GM23338 (cell line): ENCODE measurements around the gene TAS2R8. TPM values are rescaled to one million over a fixed set of nuclear protein-coding genes. Genes with fewer than 3 reads are reported as not detected.

Experiments
- ATAC-seq: fragments of 200-7000 bp; cut with Tn5 transposase; 3 replicates; pipeline ENCODE4 v1.9.1; 2020
- DNase-seq: peaks from one replicate; pipeline ENCODE4 v3.0.0-alpha.2; 2015; ENCODE audit warnings: low spot score
- H2AFZ ChIP-seq: fragments of 200-600 bp; sonication (generic); 2 replicates; pipeline ENCODE4 v1.8.0; 2016; ENCODE audit warnings: antibody characterized with exemption, mild to moderate bottlenecking, moderate library complexity
- H3F3A ChIP-seq: fragments of 200-600 bp; sonication (generic); replicated peaks from 2 replicates; pipeline ENCODE4 v1.8.0; 2017; ENCODE audit warnings: antibody characterized with exemption, mixed run types, low read depth
- H3K27ac ChIP-seq: fragments of 200-600 bp; sonication (generic); 2 replicates; pipeline ENCODE4 v1.6.1; 2016; ENCODE audit warnings: low read depth
- H3K27me3 ChIP-seq: fragments of 200-600 bp; sonication (generic); 2 replicates; pipeline ENCODE4 v1.8.0; 2016; ENCODE audit warnings: mild to moderate bottlenecking, mixed run types, moderate library complexity; ENCODE audit not compliant: insufficient read depth
- H3K36me3 ChIP-seq: fragments of 200-600 bp; sonication (generic); 2 replicates; pipeline ENCODE4 v1.8.0; 2016; ENCODE audit warnings: mild to moderate bottlenecking; ENCODE audit not compliant: insufficient read depth
- H3K4me1 ChIP-seq: fragments of 200-600 bp; sonication (generic); 2 replicates; pipeline ENCODE4 v1.8.0; 2016; ENCODE audit warnings: mild to moderate bottlenecking, moderate library complexity; ENCODE audit not compliant: insufficient read depth
- H3K4me2 ChIP-seq: fragments of 200-600 bp; sonication (generic); 2 replicates; pipeline ENCODE4 v1.7.1; 2017; ENCODE audit warnings: mixed run types
- H3K4me3 ChIP-seq: fragments of 200-600 bp; sonication (generic); 2 replicates; pipeline ENCODE4 v1.6.1; 2016; ENCODE audit warnings: mixed run types
- H3K79me2 ChIP-seq: fragments of 200-600 bp; sonication (generic); replicated peaks from 2 replicates; pipeline ENCODE4 v1.8.0; 2017; ENCODE audit warnings: mild to moderate bottlenecking; ENCODE audit not compliant: insufficient read depth
- H3K9me2 ChIP-seq: fragments of 200-600 bp; sonication (generic); 2 replicates; pipeline ENCODE4 v1.8.0; 2017; ENCODE audit not compliant: insufficient read depth
- H4K20me1 ChIP-seq: fragments of 200-600 bp; sonication (generic); replicated peaks from 2 replicates; pipeline ENCODE4 v1.8.0; 2017; ENCODE audit warnings: mild to moderate bottlenecking; ENCODE audit not compliant: insufficient read depth
- H3K27ac Mint-ChIP-seq: 2 replicates; pipeline ENCODE4 v1.8.0; 2020; ENCODE audit warnings: inconsistent platforms, mild to moderate bottlenecking, moderate library complexity, mixed read lengths
- H3K27me3 Mint-ChIP-seq: 3 replicates; pipeline ENCODE4 v1.8.0; 2022; ENCODE audit warnings: low read depth, mild to moderate bottlenecking, moderate library complexity, mixed read lengths, inconsistent platforms; ENCODE audit not compliant: insufficient read depth, poor library complexity
- H3K36me3 Mint-ChIP-seq: 3 replicates; pipeline ENCODE4 v1.8.0; 2021; ENCODE audit warnings: low read depth, mild to moderate bottlenecking, inconsistent platforms, moderate library complexity, mixed read lengths
- H3K4me1 Mint-ChIP-seq: 3 replicates; pipeline ENCODE4 v1.8.0; 2020; ENCODE audit warnings: mild to moderate bottlenecking, inconsistent platforms, mixed read lengths
- H3K4me3 Mint-ChIP-seq: 3 replicates; pipeline ENCODE4 v1.8.0; 2021; ENCODE audit warnings: moderate library complexity, mild to moderate bottlenecking, inconsistent platforms, mixed read lengths
- H3K9me3 Mint-ChIP-seq: 3 replicates; pipeline ENCODE4 v1.8.0; 2020; ENCODE audit warnings: moderate library complexity, mild to moderate bottlenecking, inconsistent platforms, mixed read lengths
- CREB1 ChIP-seq: fragments of 250-450 bp; sonication (Bioruptor Pico); IDR thresholded peaks from 2 replicates; pipeline ENCODE4 v1.5.0; 2020; ENCODE audit warnings: low read depth, mild to moderate bottlenecking, moderate library complexity
- CTCF ChIP-seq, 2 experiments: fragments of 200-600 bp in 1 of 2; sonication (generic) in 1 of 2; conservative IDR thresholded peaks; 2 replicates each; pipeline versions ENCODE4 v1.5.1 to v1.6.1; 2016 to 2017; ENCODE audit warnings: antibody characterized with exemption in 2 of 2, low read depth in 2 of 2, mild to moderate bottlenecking in 2 of 2, moderate library complexity in 1 of 2
- EZH2 ChIP-seq: fragments of 200-600 bp; sonication (generic); IDR thresholded peaks from one replicate; pipeline ENCODE4 v1.8.0; 2017; ENCODE audit warnings: antibody characterized with exemption, mild to moderate bottlenecking, low read depth; ENCODE audit not compliant: unreplicated experiment
- EZH2phosphoT487 ChIP-seq: fragments of 200-600 bp; sonication (generic); IDR thresholded peaks from one replicate; pipeline ENCODE4 v1.8.1; 2018; ENCODE audit warnings: antibody characterized with exemption; ENCODE audit not compliant: unreplicated experiment
- JUNB ChIP-seq: IDR thresholded peaks from one replicate; pipeline ENCODE4 v1.6.1; 2016; ENCODE audit warnings: antibody characterized with exemption; ENCODE audit not compliant: unreplicated experiment
- NANOG ChIP-seq: IDR thresholded peaks from 2 replicates; pipeline ENCODE4 v1.6.1; 2016; ENCODE audit warnings: antibody characterized with exemption, borderline replicate concordance
- POLR2AphosphoS5 ChIP-seq: IDR thresholded peaks from 2 replicates; pipeline ENCODE4 v1.6.1; 2016; ENCODE audit warnings: antibody characterized with exemption, low read depth
- STAT1 ChIP-seq: IDR thresholded peaks from one replicate; pipeline ENCODE4 v1.6.1; 2016; ENCODE audit warnings: antibody characterized with exemption; ENCODE audit not compliant: unreplicated experiment
- ZNF114 ChIP-seq: fragments of 250-450 bp; sonication (Bioruptor Pico); IDR thresholded peaks from 2 replicates; pipeline ENCODE4 v1.5.0; 2020; ENCODE audit warnings: mild to moderate bottlenecking, moderate library complexity
- polyA plus RNA-seq: library from polyadenylated mRNA; unstranded; fragments of >200 nt; fragmentation: Nextera tagmentation; extraction: Ambion mirVana; gene quantifications from 2 replicates; pipeline ENCODE4 v1.2.1, GENCODE V29; 2016
- total RNA-seq: library from RNA; depleted of rRNA; stranded (reverse); fragments of >200 nt; shearing (Covaris generic); gene quantifications from 2 replicates; pipeline ENCODE4 v1.2.3, GENCODE V29; 2014
- TF ChIP-seq, protein P1 (sequence below): fragments of 250-450 bp; sonication (Bioruptor Pico); IDR thresholded peaks from 2 replicates; pipeline ENCODE4 v1.5.0; 2020; ENCODE audit warnings: mild to moderate bottlenecking, moderate library complexity
- TF ChIP-seq, protein P2 (sequence below): IDR thresholded peaks from one replicate; pipeline ENCODE4 v1.6.1; 2018; ENCODE audit warnings: antibody characterized with exemption; ENCODE audit not compliant: unreplicated experiment

The TAS2R8 gene
- total and polyA plus RNA-seq, 2 experiments from 2014 or later = not detected

DNA sequence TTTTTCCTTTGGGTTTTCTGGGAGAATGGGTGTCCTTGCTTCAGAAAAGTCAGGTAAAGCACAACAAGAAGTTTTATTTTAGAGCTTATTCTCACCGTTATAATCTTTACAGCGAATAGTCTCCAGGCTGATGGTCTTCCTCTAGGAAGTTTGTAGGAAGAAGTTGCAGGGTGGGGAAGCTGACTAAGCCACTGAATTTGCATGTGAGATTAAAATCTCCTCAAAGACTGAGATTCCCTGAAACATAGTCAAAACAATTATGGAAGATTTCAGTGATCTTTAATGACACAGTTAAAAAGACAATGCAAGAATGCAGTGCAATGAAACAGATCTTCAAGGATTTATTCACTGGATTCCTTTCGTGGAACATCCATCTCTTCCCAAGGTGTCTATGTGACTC, 17.9 kb upstream of the TAS2R8 start:
- Histone ChIP-seq H3K79me2 (no peaks in the 10 kb centered on the region), H3K9me2 (no peaks in the 10 kb centered on the region), H3F3A (no peaks in the 10 kb centered on the region), H3K4me3 (no peak overlapping the region), H4K20me1 (no peaks in the 10 kb centered on the region), H3K4me2 (no peak overlapping the region), H3K27me3 (no peaks in the 10 kb centered on the region), H3K36me3 (no peaks in the 10 kb centered on the region), H3K4me1 (no peaks in the 10 kb centered on the region), H3K27ac (no peak overlapping the region), H2AFZ (no peak overlapping the region)
- Mint-ChIP-seq H3K4me1 (no peaks in the 10 kb centered on the region), H3K36me3 (no peaks in the 10 kb centered on the region), H3K9me3 (no peaks in the 10 kb centered on the region), H3K27me3 (no peaks in the 10 kb centered on the region), H3K4me3 (no peak overlapping the region), H3K27ac (no peak overlapping the region)
- TF ChIP-seq EZH2phosphoT487 (no peak), CTCF (conservative IDR thresholded peaks at IDR 0.05; ENCODE audit: low read depth in 2 of 2) (no peak), NANOG (no peak)
- no peak for DNase-seq
- no peak for ATAC-seq

DNA sequence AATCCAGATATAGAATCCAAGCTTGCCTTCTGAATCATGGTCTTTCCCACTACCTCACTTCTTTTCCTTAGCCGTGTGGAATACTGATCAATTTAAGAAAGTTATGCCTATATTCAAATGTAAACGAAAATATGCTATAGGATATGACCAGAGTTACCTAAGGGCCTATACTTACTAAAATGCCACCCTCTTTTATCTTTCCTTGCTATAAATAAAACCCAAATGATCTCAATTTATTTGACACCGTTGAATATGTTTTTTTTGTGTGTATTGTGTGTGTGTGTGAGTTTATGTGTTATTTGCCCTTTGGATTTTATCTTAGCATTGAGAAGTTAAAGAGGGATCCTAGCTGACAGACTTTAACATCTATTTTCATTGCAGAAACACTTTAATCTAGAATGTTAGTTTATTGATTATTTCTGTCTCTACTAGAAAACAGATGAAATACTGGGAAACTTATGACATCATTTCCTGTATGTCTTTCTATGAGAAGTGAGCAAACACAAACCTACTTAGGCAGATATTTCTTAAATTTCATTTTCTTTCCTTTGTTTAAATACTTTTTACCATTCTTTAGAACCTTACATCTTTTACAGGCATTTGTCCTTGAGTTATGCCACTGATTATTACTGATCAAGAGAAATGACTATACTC, 4.9 kb upstream of the TAS2R8 start:
- peaks cover 17% of the 10 kb centered on the region for H3K4me1 ChIP-seq
- no peak for ATAC-seq
- H3K4me2 ChIP-seq = no peak overlapping the region
- H3K27me3 Mint-ChIP-seq = no peaks in the 10 kb centered on the region
- H3K36me3 ChIP-seq = no peaks in the 10 kb centered on the region
- no peaks in the 10 kb centered on the region for H3K27me3 ChIP-seq
- no peaks in the 10 kb centered on the region for H3K79me2 ChIP-seq
- peaks cover 7% of the 10 kb centered on the region; the same call in 2 of the 3 replicates for H3K4me1 Mint-ChIP-seq
- no peak overlapping the region for H3K27ac Mint-ChIP-seq
- no peaks in the 10 kb centered on the region for H3K36me3 Mint-ChIP-seq
- H3K4me3 ChIP-seq = no peak overlapping the region
- H3K9me2 ChIP-seq = no peaks in the 10 kb centered on the region
- no peak overlapping the region for H2AFZ ChIP-seq
- H4K20me1 ChIP-seq = no peaks in the 10 kb centered on the region
- H3K27ac ChIP-seq = no peak overlapping the region
- H3K9me3 Mint-ChIP-seq = no peaks in the 10 kb centered on the region
- no peak for DNase-seq
- no peak overlapping the region for H3K4me3 Mint-ChIP-seq
- no peaks in the 10 kb centered on the region for H3F3A ChIP-seq
- TF ChIP-seq POLR2AphosphoS5 (no peak), EZH2 (no peak), STAT1 (no peak), CREB1 (CRISPR knock-in tag) (no peak), EZH2phosphoT487 (no peak), JUNB (no peak), ZNF114 (CRISPR knock-in tag) (no peak)
- TF ChIP-seq, protein P1, sequence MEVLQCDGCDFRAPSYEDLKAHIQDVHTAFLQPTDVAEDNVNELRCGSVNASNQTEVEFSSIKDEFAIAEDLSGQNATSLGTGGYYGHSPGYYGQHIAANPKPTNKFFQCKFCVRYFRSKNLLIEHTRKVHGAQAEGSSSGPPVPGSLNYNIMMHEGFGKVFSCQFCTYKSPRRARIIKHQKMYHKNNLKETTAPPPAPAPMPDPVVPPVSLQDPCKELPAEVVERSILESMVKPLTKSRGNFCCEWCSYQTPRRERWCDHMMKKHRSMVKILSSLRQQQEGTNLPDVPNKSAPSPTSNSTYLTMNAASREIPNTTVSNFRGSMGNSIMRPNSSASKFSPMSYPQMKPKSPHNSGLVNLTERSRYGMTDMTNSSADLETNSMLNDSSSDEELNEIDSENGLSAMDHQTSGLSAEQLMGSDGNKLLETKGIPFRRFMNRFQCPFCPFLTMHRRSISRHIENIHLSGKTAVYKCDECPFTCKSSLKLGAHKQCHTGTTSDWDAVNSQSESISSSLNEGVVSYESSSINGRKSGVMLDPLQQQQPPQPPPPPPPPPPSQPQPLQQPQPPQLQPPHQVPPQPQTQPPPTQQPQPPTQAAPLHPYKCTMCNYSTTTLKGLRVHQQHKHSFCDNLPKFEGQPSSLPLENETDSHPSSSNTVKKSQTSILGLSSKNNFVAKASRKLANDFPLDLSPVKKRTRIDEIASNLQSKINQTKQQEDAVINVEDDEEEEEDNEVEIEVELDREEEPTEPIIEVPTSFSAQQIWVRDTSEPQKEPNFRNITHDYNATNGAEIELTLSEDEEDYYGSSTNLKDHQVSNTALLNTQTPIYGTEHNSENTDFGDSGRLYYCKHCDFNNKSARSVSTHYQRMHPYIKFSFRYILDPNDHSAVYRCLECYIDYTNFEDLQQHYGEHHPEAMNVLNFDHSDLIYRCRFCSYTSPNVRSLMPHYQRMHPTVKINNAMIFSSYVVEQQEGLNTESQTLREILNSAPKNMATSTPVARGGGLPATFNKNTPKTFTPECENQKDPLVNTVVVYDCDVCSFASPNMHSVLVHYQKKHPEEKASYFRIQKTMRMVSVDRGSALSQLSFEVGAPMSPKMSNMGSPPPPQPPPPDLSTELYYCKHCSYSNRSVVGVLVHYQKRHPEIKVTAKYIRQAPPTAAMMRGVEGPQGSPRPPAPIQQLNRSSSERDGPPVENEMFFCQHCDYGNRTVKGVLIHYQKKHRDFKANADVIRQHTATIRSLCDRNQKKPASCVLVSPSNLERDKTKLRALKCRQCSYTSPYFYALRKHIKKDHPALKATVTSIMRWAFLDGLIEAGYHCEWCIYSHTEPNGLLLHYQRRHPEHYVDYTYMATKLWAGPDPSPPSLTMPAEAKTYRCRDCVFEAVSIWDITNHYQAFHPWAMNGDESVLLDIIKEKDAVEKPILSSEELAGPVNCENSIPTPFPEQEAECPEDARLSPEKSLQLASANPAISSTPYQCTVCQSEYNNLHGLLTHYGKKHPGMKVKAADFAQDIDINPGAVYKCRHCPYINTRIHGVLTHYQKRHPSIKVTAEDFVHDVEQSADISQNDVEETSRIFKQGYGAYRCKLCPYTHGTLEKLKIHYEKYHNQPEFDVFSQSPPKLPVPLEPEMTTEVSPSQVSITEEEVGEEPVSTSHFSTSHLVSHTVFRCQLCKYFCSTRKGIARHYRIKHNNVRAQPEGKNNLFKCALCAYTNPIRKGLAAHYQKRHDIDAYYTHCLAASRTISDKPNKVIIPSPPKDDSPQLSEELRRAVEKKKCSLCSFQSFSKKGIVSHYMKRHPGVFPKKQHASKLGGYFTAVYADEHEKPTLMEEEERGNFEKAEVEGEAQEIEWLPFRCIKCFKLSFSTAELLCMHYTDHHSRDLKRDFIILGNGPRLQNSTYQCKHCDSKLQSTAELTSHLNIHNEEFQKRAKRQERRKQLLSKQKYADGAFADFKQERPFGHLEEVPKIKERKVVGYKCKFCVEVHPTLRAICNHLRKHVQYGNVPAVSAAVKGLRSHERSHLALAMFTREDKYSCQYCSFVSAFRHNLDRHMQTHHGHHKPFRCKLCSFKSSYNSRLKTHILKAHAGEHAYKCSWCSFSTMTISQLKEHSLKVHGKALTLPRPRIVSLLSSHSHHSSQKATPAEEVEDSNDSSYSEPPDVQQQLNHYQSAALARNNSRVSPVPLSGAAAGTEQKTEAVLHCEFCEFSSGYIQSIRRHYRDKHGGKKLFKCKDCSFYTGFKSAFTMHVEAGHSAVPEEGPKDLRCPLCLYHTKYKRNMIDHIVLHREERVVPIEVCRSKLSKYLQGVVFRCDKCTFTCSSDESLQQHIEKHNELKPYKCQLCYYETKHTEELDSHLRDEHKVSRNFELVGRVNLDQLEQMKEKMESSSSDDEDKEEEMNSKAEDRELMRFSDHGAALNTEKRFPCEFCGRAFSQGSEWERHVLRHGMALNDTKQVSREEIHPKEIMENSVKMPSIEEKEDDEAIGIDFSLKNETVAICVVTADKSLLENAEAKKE (CRISPR knock-in tag) = no peak
- TF ChIP-seq, protein P2, sequence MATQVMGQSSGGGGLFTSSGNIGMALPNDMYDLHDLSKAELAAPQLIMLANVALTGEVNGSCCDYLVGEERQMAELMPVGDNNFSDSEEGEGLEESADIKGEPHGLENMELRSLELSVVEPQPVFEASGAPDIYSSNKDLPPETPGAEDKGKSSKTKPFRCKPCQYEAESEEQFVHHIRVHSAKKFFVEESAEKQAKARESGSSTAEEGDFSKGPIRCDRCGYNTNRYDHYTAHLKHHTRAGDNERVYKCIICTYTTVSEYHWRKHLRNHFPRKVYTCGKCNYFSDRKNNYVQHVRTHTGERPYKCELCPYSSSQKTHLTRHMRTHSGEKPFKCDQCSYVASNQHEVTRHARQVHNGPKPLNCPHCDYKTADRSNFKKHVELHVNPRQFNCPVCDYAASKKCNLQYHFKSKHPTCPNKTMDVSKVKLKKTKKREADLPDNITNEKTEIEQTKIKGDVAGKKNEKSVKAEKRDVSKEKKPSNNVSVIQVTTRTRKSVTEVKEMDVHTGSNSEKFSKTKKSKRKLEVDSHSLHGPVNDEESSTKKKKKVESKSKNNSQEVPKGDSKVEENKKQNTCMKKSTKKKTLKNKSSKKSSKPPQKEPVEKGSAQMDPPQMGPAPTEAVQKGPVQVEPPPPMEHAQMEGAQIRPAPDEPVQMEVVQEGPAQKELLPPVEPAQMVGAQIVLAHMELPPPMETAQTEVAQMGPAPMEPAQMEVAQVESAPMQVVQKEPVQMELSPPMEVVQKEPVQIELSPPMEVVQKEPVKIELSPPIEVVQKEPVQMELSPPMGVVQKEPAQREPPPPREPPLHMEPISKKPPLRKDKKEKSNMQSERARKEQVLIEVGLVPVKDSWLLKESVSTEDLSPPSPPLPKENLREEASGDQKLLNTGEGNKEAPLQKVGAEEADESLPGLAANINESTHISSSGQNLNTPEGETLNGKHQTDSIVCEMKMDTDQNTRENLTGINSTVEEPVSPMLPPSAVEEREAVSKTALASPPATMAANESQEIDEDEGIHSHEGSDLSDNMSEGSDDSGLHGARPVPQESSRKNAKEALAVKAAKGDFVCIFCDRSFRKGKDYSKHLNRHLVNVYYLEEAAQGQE = no peak
